ENCODE results near the gene NEK9. TPM values are rescaled to one million over a fixed set of nuclear protein-coding genes. Genes with fewer than 3 reads are reported as not detected.

Gene NEK9
- total and polyA plus RNA-seq, 2 experiments from 2014 or later = 16.3 to 31.1 TPM

DNA sequence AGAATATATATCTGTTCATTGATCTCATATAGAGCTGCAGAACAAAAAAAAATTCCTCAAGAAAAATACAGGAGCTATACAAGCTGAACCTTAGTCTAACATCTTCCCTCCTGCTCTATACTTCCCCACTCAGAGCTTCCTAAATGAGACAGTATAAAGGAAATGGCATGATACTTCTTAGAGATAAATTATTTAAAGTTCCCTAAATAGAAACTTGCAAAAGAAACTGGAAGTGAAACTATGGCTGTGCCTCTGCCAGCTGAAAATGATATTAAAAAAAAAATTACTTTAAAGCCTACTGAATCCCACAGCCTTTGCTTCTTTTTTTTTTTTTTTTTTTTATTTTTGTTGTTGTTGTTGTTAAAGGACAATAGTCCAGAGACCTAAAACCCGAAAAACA, 11.6 kb upstream of the NEK9 start:
- Mint-ChIP-seq H3K27me3 (ENCODE audit: insufficient read depth, low read depth, poor library complexity) (peaks cover 3% of the 10 kb centered on the region), H3K27ac (no peak overlapping the region), H3K4me1 (peaks cover 3% of the 10 kb centered on the region; the same call in 1 of the 3 replicates), H3K9me3 (peaks cover 8% of the 10 kb centered on the region; the same call in 2 of the 3 replicates), H3K4me3 (no peak overlapping the region), H3K36me3 (ENCODE audit: low read depth) (peaks cover 27% of the 10 kb centered on the region)
- no peaks in the 10 kb centered on the region for H3K4me1 ChIP-seq (ENCODE audit: insufficient read depth)
- 0 out of 2 replicates have a peak, but pooled peaks cover under 1% of the 10 kb centered on the region for H3F3A ChIP-seq (replicated peaks; ENCODE audit: low read depth)
- TF ChIP-seq ZNF114 (CRISPR knock-in tag; IDR thresholded peaks at IDR 0.05) = no peak
- TF ChIP-seq CREB1 (CRISPR knock-in tag; IDR thresholded peaks at IDR 0.05; ENCODE audit: low read depth) = no peak
- TF ChIP-seq, protein P1, sequence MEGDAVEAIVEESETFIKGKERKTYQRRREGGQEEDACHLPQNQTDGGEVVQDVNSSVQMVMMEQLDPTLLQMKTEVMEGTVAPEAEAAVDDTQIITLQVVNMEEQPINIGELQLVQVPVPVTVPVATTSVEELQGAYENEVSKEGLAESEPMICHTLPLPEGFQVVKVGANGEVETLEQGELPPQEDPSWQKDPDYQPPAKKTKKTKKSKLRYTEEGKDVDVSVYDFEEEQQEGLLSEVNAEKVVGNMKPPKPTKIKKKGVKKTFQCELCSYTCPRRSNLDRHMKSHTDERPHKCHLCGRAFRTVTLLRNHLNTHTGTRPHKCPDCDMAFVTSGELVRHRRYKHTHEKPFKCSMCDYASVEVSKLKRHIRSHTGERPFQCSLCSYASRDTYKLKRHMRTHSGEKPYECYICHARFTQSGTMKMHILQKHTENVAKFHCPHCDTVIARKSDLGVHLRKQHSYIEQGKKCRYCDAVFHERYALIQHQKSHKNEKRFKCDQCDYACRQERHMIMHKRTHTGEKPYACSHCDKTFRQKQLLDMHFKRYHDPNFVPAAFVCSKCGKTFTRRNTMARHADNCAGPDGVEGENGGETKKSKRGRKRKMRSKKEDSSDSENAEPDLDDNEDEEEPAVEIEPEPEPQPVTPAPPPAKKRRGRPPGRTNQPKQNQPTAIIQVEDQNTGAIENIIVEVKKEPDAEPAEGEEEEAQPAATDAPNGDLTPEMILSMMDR (conservative IDR thresholded peaks at IDR 0.05; ENCODE audit: low read depth in 2 of 2) = no peak
- TF ChIP-seq, protein P2, sequence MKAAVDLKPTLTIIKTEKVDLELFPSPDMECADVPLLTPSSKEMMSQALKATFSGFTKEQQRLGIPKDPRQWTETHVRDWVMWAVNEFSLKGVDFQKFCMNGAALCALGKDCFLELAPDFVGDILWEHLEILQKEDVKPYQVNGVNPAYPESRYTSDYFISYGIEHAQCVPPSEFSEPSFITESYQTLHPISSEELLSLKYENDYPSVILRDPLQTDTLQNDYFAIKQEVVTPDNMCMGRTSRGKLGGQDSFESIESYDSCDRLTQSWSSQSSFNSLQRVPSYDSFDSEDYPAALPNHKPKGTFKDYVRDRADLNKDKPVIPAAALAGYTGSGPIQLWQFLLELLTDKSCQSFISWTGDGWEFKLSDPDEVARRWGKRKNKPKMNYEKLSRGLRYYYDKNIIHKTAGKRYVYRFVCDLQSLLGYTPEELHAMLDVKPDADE (IDR thresholded peaks at IDR 0.05) = no peak
- TF ChIP-seq EZH2 (IDR thresholded peaks at IDR 0.05; ENCODE audit: low read depth, unreplicated experiment) = no peak
- no peak for TF ChIP-seq EZH2phosphoT487 (IDR thresholded peaks at IDR 0.05; ENCODE audit: unreplicated experiment)
- TF ChIP-seq JUNB (IDR thresholded peaks at IDR 0.05; ENCODE audit: unreplicated experiment) = no peak
- no peak for TF ChIP-seq ZNF331 (CRISPR knock-in tag; IDR thresholded peaks at IDR 0.05; ENCODE audit: low read depth)
- TF ChIP-seq, protein P3, sequence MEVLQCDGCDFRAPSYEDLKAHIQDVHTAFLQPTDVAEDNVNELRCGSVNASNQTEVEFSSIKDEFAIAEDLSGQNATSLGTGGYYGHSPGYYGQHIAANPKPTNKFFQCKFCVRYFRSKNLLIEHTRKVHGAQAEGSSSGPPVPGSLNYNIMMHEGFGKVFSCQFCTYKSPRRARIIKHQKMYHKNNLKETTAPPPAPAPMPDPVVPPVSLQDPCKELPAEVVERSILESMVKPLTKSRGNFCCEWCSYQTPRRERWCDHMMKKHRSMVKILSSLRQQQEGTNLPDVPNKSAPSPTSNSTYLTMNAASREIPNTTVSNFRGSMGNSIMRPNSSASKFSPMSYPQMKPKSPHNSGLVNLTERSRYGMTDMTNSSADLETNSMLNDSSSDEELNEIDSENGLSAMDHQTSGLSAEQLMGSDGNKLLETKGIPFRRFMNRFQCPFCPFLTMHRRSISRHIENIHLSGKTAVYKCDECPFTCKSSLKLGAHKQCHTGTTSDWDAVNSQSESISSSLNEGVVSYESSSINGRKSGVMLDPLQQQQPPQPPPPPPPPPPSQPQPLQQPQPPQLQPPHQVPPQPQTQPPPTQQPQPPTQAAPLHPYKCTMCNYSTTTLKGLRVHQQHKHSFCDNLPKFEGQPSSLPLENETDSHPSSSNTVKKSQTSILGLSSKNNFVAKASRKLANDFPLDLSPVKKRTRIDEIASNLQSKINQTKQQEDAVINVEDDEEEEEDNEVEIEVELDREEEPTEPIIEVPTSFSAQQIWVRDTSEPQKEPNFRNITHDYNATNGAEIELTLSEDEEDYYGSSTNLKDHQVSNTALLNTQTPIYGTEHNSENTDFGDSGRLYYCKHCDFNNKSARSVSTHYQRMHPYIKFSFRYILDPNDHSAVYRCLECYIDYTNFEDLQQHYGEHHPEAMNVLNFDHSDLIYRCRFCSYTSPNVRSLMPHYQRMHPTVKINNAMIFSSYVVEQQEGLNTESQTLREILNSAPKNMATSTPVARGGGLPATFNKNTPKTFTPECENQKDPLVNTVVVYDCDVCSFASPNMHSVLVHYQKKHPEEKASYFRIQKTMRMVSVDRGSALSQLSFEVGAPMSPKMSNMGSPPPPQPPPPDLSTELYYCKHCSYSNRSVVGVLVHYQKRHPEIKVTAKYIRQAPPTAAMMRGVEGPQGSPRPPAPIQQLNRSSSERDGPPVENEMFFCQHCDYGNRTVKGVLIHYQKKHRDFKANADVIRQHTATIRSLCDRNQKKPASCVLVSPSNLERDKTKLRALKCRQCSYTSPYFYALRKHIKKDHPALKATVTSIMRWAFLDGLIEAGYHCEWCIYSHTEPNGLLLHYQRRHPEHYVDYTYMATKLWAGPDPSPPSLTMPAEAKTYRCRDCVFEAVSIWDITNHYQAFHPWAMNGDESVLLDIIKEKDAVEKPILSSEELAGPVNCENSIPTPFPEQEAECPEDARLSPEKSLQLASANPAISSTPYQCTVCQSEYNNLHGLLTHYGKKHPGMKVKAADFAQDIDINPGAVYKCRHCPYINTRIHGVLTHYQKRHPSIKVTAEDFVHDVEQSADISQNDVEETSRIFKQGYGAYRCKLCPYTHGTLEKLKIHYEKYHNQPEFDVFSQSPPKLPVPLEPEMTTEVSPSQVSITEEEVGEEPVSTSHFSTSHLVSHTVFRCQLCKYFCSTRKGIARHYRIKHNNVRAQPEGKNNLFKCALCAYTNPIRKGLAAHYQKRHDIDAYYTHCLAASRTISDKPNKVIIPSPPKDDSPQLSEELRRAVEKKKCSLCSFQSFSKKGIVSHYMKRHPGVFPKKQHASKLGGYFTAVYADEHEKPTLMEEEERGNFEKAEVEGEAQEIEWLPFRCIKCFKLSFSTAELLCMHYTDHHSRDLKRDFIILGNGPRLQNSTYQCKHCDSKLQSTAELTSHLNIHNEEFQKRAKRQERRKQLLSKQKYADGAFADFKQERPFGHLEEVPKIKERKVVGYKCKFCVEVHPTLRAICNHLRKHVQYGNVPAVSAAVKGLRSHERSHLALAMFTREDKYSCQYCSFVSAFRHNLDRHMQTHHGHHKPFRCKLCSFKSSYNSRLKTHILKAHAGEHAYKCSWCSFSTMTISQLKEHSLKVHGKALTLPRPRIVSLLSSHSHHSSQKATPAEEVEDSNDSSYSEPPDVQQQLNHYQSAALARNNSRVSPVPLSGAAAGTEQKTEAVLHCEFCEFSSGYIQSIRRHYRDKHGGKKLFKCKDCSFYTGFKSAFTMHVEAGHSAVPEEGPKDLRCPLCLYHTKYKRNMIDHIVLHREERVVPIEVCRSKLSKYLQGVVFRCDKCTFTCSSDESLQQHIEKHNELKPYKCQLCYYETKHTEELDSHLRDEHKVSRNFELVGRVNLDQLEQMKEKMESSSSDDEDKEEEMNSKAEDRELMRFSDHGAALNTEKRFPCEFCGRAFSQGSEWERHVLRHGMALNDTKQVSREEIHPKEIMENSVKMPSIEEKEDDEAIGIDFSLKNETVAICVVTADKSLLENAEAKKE (CRISPR knock-in tag; IDR thresholded peaks at IDR 0.05) = no peak
- TF ChIP-seq, protein P4, sequence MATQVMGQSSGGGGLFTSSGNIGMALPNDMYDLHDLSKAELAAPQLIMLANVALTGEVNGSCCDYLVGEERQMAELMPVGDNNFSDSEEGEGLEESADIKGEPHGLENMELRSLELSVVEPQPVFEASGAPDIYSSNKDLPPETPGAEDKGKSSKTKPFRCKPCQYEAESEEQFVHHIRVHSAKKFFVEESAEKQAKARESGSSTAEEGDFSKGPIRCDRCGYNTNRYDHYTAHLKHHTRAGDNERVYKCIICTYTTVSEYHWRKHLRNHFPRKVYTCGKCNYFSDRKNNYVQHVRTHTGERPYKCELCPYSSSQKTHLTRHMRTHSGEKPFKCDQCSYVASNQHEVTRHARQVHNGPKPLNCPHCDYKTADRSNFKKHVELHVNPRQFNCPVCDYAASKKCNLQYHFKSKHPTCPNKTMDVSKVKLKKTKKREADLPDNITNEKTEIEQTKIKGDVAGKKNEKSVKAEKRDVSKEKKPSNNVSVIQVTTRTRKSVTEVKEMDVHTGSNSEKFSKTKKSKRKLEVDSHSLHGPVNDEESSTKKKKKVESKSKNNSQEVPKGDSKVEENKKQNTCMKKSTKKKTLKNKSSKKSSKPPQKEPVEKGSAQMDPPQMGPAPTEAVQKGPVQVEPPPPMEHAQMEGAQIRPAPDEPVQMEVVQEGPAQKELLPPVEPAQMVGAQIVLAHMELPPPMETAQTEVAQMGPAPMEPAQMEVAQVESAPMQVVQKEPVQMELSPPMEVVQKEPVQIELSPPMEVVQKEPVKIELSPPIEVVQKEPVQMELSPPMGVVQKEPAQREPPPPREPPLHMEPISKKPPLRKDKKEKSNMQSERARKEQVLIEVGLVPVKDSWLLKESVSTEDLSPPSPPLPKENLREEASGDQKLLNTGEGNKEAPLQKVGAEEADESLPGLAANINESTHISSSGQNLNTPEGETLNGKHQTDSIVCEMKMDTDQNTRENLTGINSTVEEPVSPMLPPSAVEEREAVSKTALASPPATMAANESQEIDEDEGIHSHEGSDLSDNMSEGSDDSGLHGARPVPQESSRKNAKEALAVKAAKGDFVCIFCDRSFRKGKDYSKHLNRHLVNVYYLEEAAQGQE (IDR thresholded peaks at IDR 0.05; ENCODE audit: unreplicated experiment) = no peak
- TF ChIP-seq POLR2AphosphoS5 (IDR thresholded peaks at IDR 0.05; ENCODE audit: low read depth) = no peak
- no peak for TF ChIP-seq NANOG (IDR thresholded peaks at IDR 0.05; ENCODE audit: borderline replicate concordance)
- no peak for TF ChIP-seq STAT1 (IDR thresholded peaks at IDR 0.05; ENCODE audit: unreplicated experiment)
- H3K36me3 ChIP-seq (ENCODE audit: insufficient read depth) = peaks cover 14% of the 10 kb centered on the region
- H3K27ac ChIP-seq (ENCODE audit: low read depth) = no peak overlapping the region
- ATAC-seq (no peak), DNase-seq (ENCODE audit: low spot score) (no peak)
- H3K27me3 ChIP-seq (ENCODE audit: insufficient read depth) = no peaks in the 10 kb centered on the region
- no peak overlapping the region for H3K4me3 ChIP-seq
- H4K20me1 ChIP-seq (replicated peaks; ENCODE audit: insufficient read depth) = peaks cover 9% of the 10 kb centered on the region; the same call in 1 of the 2 replicates
- H3K79me2 ChIP-seq (replicated peaks; ENCODE audit: insufficient read depth) = peaks cover 31% of the 10 kb centered on the region
- no peak overlapping the region for H2AFZ ChIP-seq
- H3K9me2 ChIP-seq (ENCODE audit: insufficient read depth) = no peaks in the 10 kb centered on the region
- no peak overlapping the region for H3K4me2 ChIP-seq
